Common myeloid progenitor, CD34-positive (primary cell): Measurements from ENCODE around the gene CFAP70.
A peak's percentile ranks its signal among the peaks of the same experiment; 100 is the strongest.

ENCODE experiments used
- CTCF ChIA-PET: fragments of 350-600 bp; sonication (Branson Sonifier 250); formaldehyde crosslinking; loops from one replicate; lab custom pipeline; 2021; ENCODE audit warnings: antibody characterized with exemption; lab: Charles Lee
- POLR2A ChIA-PET: fragments of 350-600 bp; sonication (Branson Sonifier 250); formaldehyde crosslinking; loops from one replicate; lab custom pipeline; 2021; ENCODE audit warnings: antibody characterized with exemption; lab: Charles Lee
- DNase-seq, 3 donors: peaks; one replicate each; pipeline versions ENCODE4 v3.0.0 to v3.0.0-alpha.2; 2013
- H3K27ac ChIP-seq, 2 experiments: 1 replicate in 1 of 2; 2 replicates in 1 of 2; pipeline ENCODE4 v1.7.0; 2013; ENCODE audit warnings: inconsistent platforms in 2 of 2, low read length in 2 of 2, mild to moderate bottlenecking in 2 of 2, low read depth in 1 of 2, moderate library complexity in 1 of 2; ENCODE audit not compliant: severe bottlenecking in 2 of 2, insufficient read depth in 1 of 2, poor library complexity in 1 of 2
- H3K27me3 ChIP-seq, 5 experiments: replicated peaks in 2 of 5; 1 replicate in 3 of 5; 2 replicates in 2 of 5; pipeline versions ENCODE4 v1.6.1 to v1.7.0; 2013; ENCODE audit warnings: low read length in 4 of 5, mild to moderate bottlenecking in 2 of 5, moderate library complexity in 2 of 5, inconsistent platforms in 1 of 5; ENCODE audit not compliant: insufficient read depth in 5 of 5, control insufficient read depth in 4 of 5
- H3K36me3 ChIP-seq, 4 experiments: 1 replicate in 2 of 4; 2 replicates in 2 of 4; pipeline versions ENCODE4 v1.6.1 to v1.7.0; 2013; ENCODE audit warnings: low read length in 3 of 4, control low read depth in 1 of 4, mild to moderate bottlenecking in 1 of 4; ENCODE audit not compliant: control insufficient read depth in 4 of 4, insufficient read depth in 4 of 4
- H3K4me1 ChIP-seq, 4 experiments: 1 replicate in 3 of 4; 2 replicates in 1 of 4; pipeline versions ENCODE4 v1.6.1 to v1.7.1; 2013; ENCODE audit warnings: low read length in 3 of 4, mild to moderate bottlenecking in 3 of 4, control low read depth in 1 of 4, inconsistent platforms in 1 of 4, moderate library complexity in 1 of 4; ENCODE audit not compliant: control insufficient read depth in 4 of 4, insufficient read depth in 4 of 4; ENCODE audit errors: control extremely low read depth in 1 of 4
- H3K4me3 ChIP-seq, 7 experiments: 1 replicate in 4 of 7; 2 replicates in 3 of 7; pipeline versions ENCODE4 v1.5.1 to v1.7.0; 2013; ENCODE audit warnings: mild to moderate bottlenecking in 7 of 7, low read length in 6 of 7, moderate library complexity in 6 of 7, inconsistent platforms in 2 of 7, low read depth in 2 of 7, control low read depth in 1 of 7; ENCODE audit not compliant: insufficient read depth in 4 of 7, control insufficient read depth in 1 of 7; ENCODE audit errors: extremely low read depth in 1 of 7
- H3K9me3 ChIP-seq, 5 experiments: 1 replicate in 4 of 5; 2 replicates in 1 of 5; pipeline versions ENCODE4 v1.6.1 to v1.7.1; 2013; ENCODE audit warnings: low read length in 4 of 5, mild to moderate bottlenecking in 2 of 5, inconsistent platforms in 1 of 5, low read depth in 1 of 5, moderate library complexity in 1 of 5; ENCODE audit not compliant: control insufficient read depth in 4 of 5, insufficient read depth in 2 of 5; ENCODE audit errors: control extremely low read depth in 1 of 5
- WGBS: methylation state at CpG from one replicate; pipeline ENCODE4 v1.1.5; 2013; ENCODE audit not compliant: insufficient coverage; 5-methylcytosine and 5-hydroxymethylcytosine counted together

CFAP70 gene

DNA sequence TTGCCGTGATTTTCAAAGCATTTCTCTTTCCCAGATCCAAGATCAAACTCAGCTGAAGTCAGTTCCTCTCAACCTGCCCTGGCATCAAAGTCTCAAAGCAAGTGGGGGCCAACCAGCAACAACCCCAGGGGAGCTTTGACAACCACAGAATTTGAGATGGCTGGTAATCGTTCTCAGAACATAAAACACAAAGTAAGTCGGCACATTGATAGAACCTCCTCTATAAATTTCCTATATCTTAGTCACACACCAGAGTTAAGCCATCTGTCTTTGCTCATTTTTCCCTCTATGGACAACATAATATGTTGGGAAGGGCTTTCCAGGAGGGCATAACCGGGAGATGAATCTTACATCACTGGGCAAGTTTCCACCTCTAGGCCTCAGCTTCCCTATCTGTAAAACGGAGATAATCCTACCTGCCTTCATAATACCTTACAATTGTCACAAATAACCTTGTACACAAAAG, 110.4 kb downstream of the CFAP70 start:
- H3K36me3 ChIP-seq: peaks cover 0 to 41% (median 14%) of the 10 kb centered on the region in 4 experiments
- H3K4me3 ChIP-seq: peak overlapping the region in 1 of 7 experiments; percentile 96
- CTCF ChIA-PET: interaction anchor here (1.0 kb wide), 1 partner anchor 93 kb away, joined by 3 read pairs; no protein-coding TSS in a partner anchor
- H3K27me3 ChIP-seq: no peaks in the 10 kb centered on the region
- H3K27ac ChIP-seq: peak overlapping the region in 1 of 2 experiments; percentile 88
- POLR2A ChIA-PET: no interaction called here
- H3K9me3 ChIP-seq: no peaks in the 10 kb centered on the region
- no peak for DNase-seq
- H3K4me1 ChIP-seq: peaks cover 35 to 66% (median 52%) of the 10 kb centered on the region in 4 experiments
- 93% methylated on average over 3 of the region's 5 CpGs for WGBS

DNA sequence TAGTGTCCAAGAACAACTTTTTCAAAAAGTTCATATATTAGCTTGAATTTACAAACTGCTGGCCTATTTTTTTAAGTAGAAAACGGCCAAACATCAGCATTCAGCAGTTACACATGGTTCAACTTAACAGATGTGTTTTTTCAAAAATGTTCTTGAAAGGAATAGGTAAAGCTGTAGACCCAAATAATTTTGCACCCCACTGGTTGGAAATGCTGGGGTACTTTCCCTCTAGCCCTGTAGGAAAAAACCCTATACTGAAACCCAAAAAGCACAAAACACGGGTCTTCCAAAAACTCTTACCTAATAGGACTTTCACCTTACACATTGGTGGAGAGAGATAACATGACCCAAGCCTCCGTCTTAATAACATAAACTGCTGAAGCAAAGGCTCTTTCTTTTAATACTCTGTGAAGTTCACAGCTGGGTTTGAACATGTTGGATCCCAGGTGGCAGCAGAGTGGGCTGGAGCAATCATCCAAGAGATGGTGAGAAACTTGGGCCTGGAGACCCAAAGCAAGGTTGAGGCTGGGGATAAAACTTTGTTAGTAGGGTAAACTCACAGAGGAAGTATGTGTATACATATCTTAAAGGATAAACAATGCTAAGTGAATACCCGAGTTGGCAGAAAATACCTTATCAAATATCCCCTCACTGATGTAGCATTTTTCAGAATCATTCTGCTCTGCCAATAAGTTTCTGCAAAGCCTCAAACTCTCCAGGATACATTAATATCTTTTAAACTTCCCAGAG, 111.0 kb downstream of the CFAP70 start:
- Histone ChIP-seq H3K27me3 (no peaks in the 10 kb centered on the region), H3K9me3 (no peaks in the 10 kb centered on the region), H3K36me3 (peaks cover 0 to 47% (median 16%) of the 10 kb centered on the region in 4 experiments), H3K4me1 (peaks cover 33 to 63% (median 50%) of the 10 kb centered on the region in 4 experiments), H3K4me3 (peak overlapping the region in 6 of 7 experiments; percentile 89 to 97 (median 92)), H3K27ac (peak overlapping the region; percentile 68 to 88)
- peak in 1 of 3 donors; percentile 21 for DNase-seq
- CTCF ChIA-PET: interaction anchor here (1.0 to 2.2 kb wide), 3 partner anchors 13 to 94 kb away, joined by 3 to 7 read pairs (median 3); no protein-coding TSS in a partner anchor
- WGBS: 96% methylated on average over 3 of the region's 4 CpGs
- POLR2A ChIA-PET: no interaction called here

DNA sequence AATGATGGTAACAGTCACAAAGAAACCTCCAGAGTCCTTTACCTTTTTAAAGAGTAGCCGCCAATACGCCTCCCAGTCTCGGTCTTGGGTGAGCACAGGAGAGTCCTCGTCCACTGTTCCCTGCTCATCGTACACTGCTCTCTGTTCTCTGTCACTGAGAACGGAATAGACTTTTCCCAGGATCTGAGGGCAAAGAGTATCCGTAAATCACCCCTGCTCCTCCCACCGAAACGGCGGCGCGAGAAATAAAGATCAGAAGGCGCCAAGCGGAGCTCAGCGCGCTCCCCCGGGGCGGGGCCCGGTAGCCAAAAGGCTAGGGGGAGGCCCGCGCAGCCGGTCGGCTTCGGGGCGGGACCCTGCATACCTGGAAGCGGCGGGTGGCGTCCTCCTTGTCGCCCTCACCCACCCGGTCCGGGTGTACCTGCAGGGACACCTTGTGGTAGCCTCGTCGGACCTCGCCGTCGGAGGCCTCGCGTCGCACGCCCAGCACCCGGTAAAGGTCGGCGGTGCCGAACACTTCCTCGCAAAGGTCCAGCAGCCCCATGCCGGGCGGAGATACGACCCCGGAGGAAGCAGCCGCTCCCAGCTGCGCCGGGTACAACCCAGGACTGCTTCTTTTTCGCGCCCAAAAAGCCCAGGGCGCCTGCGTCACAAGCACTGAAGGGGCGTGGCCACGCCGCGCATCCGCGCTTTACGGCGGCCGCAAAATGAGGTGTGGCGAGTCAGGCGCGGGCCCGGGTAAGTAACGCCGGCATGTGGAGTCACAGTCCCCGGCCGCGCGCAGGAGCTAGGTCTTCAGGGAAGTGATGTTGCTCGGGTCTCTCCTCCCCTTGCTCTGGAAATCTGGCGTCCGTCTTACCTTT, 111.8 kb downstream of the CFAP70 start, which contains the start of gene DNAJC9:
TSS of gene DNAJC9 (minus strand) at position 610 of the 863 bp plus-strand sequence. CDS start at position 544, 66 bp downstream.
- Histone ChIP-seq H3K27me3 (no peaks in the 10 kb centered on the region), H3K27ac (peak within 1 kb of the TSS; percentile 68 to 88), H3K4me3 (peak within 1 kb of the TSS; percentile 74 to 97 (median 91)), H3K9me3 (no peaks in the 10 kb centered on the region), H3K4me1 (peaks cover 33 to 60% (median 46%) of the 10 kb centered on the region in 4 experiments), H3K36me3 (peaks cover 0 to 55% (median 19%) of the 10 kb centered on the region in 4 experiments)
- CTCF ChIA-PET: interaction anchor here (1.2 to 2.2 kb wide), 2 partner anchors 12 to 14 kb away, joined by 3 to 7 read pairs; no protein-coding TSS in a partner anchor
- WGBS: 0% methylated on average over 71 of the region's 78 CpGs
- DNase-seq: peak; percentile 95 to 97 (median 97)
- POLR2A ChIA-PET: interaction anchor here (0.5 to 0.6 kb wide), 2 partner anchors 207 to 559 kb away, joined by 3 to 4 read pairs; no protein-coding TSS in a partner anchor

DNA sequence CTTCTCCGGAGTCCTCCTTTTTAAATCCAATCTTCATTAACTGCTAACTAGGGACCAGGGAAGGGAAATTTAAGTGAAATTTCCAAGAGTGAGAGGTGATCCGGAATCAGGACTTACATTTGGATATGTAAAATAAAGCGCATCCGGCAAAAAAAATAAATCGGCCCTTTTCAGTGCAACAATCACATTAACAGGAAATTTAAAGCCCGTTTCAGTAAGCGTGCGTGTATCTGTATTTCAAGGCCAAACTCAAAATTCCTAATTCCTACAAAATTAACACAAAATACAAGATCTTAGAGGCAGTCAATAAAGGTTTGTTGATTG, 112.4 kb downstream of the CFAP70 start:
- CTCF ChIA-PET: interaction anchor here (1.2 to 2.2 kb wide), 2 partner anchors 12 to 14 kb away, joined by 3 to 7 read pairs; no protein-coding TSS in a partner anchor

DNA sequence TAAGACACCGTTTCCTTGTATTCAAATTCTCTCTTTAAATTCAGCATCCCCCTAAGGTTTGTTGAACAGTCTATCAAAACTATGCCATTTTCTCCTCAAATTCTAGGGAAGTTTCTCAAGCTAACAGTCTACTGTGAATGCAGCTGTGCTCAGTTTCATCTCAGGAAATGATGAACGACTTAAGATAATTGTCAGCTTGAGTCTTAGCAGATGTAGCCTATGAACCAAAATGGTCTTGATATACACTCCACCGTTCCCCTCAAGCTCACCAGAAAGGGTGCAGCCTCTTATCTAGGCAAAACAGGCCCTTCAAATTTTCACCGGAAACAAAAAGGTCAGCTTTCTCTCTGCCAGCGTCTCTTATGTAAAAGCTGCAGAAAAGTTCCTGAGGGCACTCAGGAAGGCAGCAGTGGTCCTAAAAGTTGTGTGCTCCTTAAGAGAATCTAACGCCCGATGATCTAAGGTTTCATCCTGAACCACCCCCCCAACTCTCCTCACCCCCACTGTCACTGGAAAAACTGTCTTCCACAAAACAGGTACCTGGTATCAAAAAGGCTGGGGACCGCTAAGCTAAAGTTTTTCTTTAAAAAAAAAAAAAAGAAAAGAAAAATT, 113.7 kb downstream of the CFAP70 start:
- 16% methylated on average over 4 of the region's 8 CpGs for WGBS
- H3K36me3 ChIP-seq: peaks cover 6 to 65% (median 21%) of the 10 kb centered on the region in 4 experiments
- peak overlapping the region; percentile 37 to 88 for H3K27ac ChIP-seq
- H3K4me3 ChIP-seq: peak overlapping the region in 5 of 7 experiments; percentile 39 to 97 (median 94)
- peak; percentile 65 to 91 (median 84) for DNase-seq
- POLR2A ChIA-PET: interaction anchor here (0.6 to 0.7 kb wide), 3 partner anchors 54 to 188 kb away, joined by 3 to 4 read pairs (median 3); no protein-coding TSS in a partner anchor
- no peaks in the 10 kb centered on the region for H3K27me3 ChIP-seq
- H3K4me1 ChIP-seq: peaks cover 28 to 46% (median 39%) of the 10 kb centered on the region in 4 experiments
- no peaks in the 10 kb centered on the region for H3K9me3 ChIP-seq
- CTCF ChIA-PET: interaction anchor here (1.5 kb wide), 1 partner anchor 9 kb away, joined by 5 read pairs; no protein-coding TSS in a partner anchor

More for the DNA sequence above, 112.4 kb downstream of the CFAP70 start:
- 0% methylated on average over 1 of the region's 8 CpGs for whole genome bisulfite sequencing
- Histone ChIP-seq H3K9me3 (no peaks in the 10 kb centered on the region), H3K4me1 (peaks cover 31 to 55% (median 42%) of the 10 kb centered on the region in 4 experiments), H3K27me3 (no peaks in the 10 kb centered on the region), H3K27ac (peak overlapping the region; percentile 68 to 88), H3K36me3 (peaks cover 3 to 61% (median 21%) of the 10 kb centered on the region in 4 experiments), H3K4me3 (peak overlapping the region; percentile 74 to 97 (median 91))
- POLR2A ChIA-PET: interaction anchor here (0.5 kb wide), 1 partner anchor 206 kb away, joined by 4 read pairs; no protein-coding TSS in a partner anchor
- no peak for DNase-seq

DNA sequence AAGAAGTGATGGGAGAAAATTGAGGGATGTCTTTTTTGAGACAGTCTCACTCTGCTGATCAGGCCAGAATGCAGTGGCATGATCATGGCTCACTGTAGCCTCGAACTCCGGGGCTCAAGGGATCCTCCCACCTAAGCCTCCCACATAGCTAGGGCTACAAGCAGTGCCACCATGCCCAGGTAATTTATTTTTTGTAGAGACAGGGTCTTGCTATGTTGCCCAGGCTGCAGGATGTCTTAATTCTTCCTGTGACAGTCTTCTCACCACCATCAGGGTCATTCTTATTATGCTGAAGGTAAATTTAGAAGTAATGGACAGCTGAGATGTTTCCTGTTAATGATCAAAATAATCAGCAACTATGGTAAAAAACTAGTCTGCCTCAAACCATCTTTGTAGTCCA, 118.8 kb downstream of the CFAP70 start:
- DNase-seq: no peak
- H3K27ac ChIP-seq: no peak overlapping the region
- H3K4me3 ChIP-seq: no peak overlapping the region
- CTCF ChIA-PET: interaction anchor here (0.9 kb wide), 1 partner anchor 11 kb away, joined by 4 read pairs; no protein-coding TSS in a partner anchor
- peaks cover 14 to 19% (median 16%) of the 10 kb centered on the region in 4 experiments for H3K4me1 ChIP-seq
- no peaks in the 10 kb centered on the region for H3K9me3 ChIP-seq
- WGBS: 92% methylated on average over 2 of the region's 2 CpGs
- no peaks in the 10 kb centered on the region for H3K27me3 ChIP-seq
- POLR2A ChIA-PET: no interaction called here
- H3K36me3 ChIP-seq: peaks cover 17 to 90% (median 36%) of the 10 kb centered on the region in 4 experiments
